GM12878 (cell line): ENCODE measurements around the gene LDLRAD4. TPM values are rescaled to one million over a fixed set of nuclear protein-coding genes. Genes with fewer than 3 reads are reported as not detected.

ENCODE experiments used
- ATAC-seq: fragments of 200-7000 bp; cut with Tn5 transposase; 3 replicates; pipeline ENCODE4 v1.9.1; 2020; ENCODE audit warnings: mild to moderate bottlenecking, moderate library complexity
- BruUV-seq: library from RNA; stranded (reverse); fragments of 400-500 nt; replicated peaks from 2 replicates; lab custom pipeline; 2021; lab: Mats Ljungman, UMichigan
- CTCF ChIA-PET: fragments of 300-600 bp; sonication (Branson Sonifier 250); formaldehyde crosslinking; extraction: SDS; loops from one replicate; lab custom pipeline; 2021; ENCODE audit warnings: inconsistent platforms; lab: Yijun Ruan, JAX
- POLR2A ChIA-PET: fragments of 350-600 bp; formaldehyde crosslinking; extraction: SDS; loops from one replicate; lab custom pipeline; 2021; ENCODE audit warnings: inconsistent platforms; lab: Charles Lee
- RAD21 ChIA-PET: fragments of 300-600 bp; sonication (Branson Sonifier 250); formaldehyde crosslinking; loops from one replicate; lab custom pipeline; 2023; ENCODE audit warnings: antibody characterized with exemption; ENCODE audit not compliant: unreplicated experiment; lab: Charles Lee
- SMC1A ChIA-PET: fragments of 300-600 bp; sonication (Branson Sonifier 250); formaldehyde crosslinking; loops from one replicate; lab custom pipeline; 2023; ENCODE audit not compliant: unreplicated experiment, uncharacterized antibody; lab: Charles Lee
- DNase-seq: peaks from one replicate; pipeline ENCODE4 v3.0.0-alpha.2; 2011; ENCODE audit warnings: low read depth, low spot score
- FAIRE-seq: peaks from 3 replicates; lab custom pipeline; 2011; peaks lifted over from hg19 to GRCh38; lab: Jason Lieb, UNC
- H2AFZ ChIP-seq: 2 replicates; pipeline ENCODE4 v1.6.0; 2011; ENCODE audit warnings: low read depth, low read length, control low read depth; ENCODE audit not compliant: control insufficient read depth
- H3K27ac ChIP-seq: 2 replicates; pipeline ENCODE4 v1.5.1; 2011; ENCODE audit warnings: control low read depth; ENCODE audit not compliant: control insufficient read depth, insufficient read depth
- H3K27me3 ChIP-seq, 2 experiments: replicated peaks in 1 of 2; 2 replicates each; pipeline versions ENCODE4 v1.6.0 to v1.6.1; 2011; ENCODE audit warnings: low read length in 1 of 2; ENCODE audit not compliant: control insufficient read depth in 2 of 2, insufficient read depth in 2 of 2
- H3K36me3 ChIP-seq, 2 experiments: 2 replicates each; pipeline ENCODE4 v1.5.1; 2011; ENCODE audit warnings: low read length in 1 of 2; ENCODE audit not compliant: control insufficient read depth in 2 of 2, insufficient read depth in 2 of 2
- H3K4me1 ChIP-seq: 2 replicates; pipeline ENCODE4 v1.6.1; 2011; ENCODE audit warnings: mild to moderate bottlenecking, low read length, moderate library complexity, mixed read lengths; ENCODE audit not compliant: control insufficient read depth, insufficient read depth
- H3K4me2 ChIP-seq: 2 replicates; pipeline ENCODE4 v1.6.0; 2011; ENCODE audit warnings: control low read depth; ENCODE audit not compliant: control insufficient read depth, insufficient read depth
- H3K4me3 ChIP-seq: fragments of 200-600 bp; sonication (generic); 2 replicates; pipeline ENCODE4 v1.5.1; 2016
- H3K79me2 ChIP-seq: 2 replicates; pipeline ENCODE4 v1.6.0; 2011; ENCODE audit warnings: low read length; ENCODE audit not compliant: control insufficient read depth, insufficient read depth
- H3K9ac ChIP-seq: 2 replicates; pipeline ENCODE4 v1.8.0; 2011; ENCODE audit warnings: low read length, control low read depth, mixed read lengths; ENCODE audit not compliant: control insufficient read depth, insufficient read depth
- H3K9me3 ChIP-seq: replicated peaks from 3 replicates; pipeline ENCODE4 v1.5.1; 2011; ENCODE audit warnings: mild to moderate bottlenecking, low read length; ENCODE audit not compliant: control insufficient read depth, insufficient read depth
- H4K20me1 ChIP-seq: 2 replicates; pipeline ENCODE4 v1.6.0; 2011; ENCODE audit not compliant: control insufficient read depth, insufficient read depth
- ATF7 ChIP-seq: fragments of 450-650 bp; IDR thresholded peaks from 2 replicates; pipeline ENCODE4 v1.6.1; 2016; ENCODE audit warnings: low read depth, mild to moderate bottlenecking
- BCL11A ChIP-seq: IDR thresholded peaks from 2 replicates; pipeline ENCODE4 v1.6.1; 2011; ENCODE audit warnings: low read depth, low read length
- PAX5 ChIP-seq: IDR thresholded peaks from 2 replicates; pipeline ENCODE4 v1.6.1; 2011; ENCODE audit warnings: low read depth, low read length, borderline replicate concordance
- SIN3A ChIP-seq: IDR thresholded peaks from 2 replicates; pipeline ENCODE4 v1.6.1; 2012; ENCODE audit warnings: low read depth, low read length, improper control_type of control experiment
- STAT3 ChIP-seq: IDR thresholded peaks from 2 replicates; pipeline ENCODE4 v1.6.1; 2011; ENCODE audit warnings: low read depth, low read length, improper control_type of control experiment
- TCF3 ChIP-seq: IDR thresholded peaks from 2 replicates; pipeline ENCODE4 v1.6.1; 2012; ENCODE audit warnings: low read depth, mild to moderate bottlenecking, low read length, borderline replicate concordance; ENCODE audit not compliant: insufficient read depth
- USF1 ChIP-seq: IDR thresholded peaks from 2 replicates; pipeline ENCODE4 v1.6.1; 2011; ENCODE audit warnings: borderline replicate concordance, low read depth, mild to moderate bottlenecking, moderate library complexity, mixed read lengths, low read length; ENCODE audit not compliant: insufficient read depth; ENCODE audit errors: extremely low read length
- ZBTB33 ChIP-seq: fragments of 450-650 bp; IDR thresholded peaks from 2 replicates; pipeline ENCODE4 v1.6.1; 2017; ENCODE audit warnings: mild to moderate bottlenecking
- WGBS: methylation state at CpG from one replicate; pipeline ENCODE4 v1.1.6; 2016; ENCODE audit warnings: low lambda C conversion rate; ENCODE audit not compliant: insufficient replicate concordance, insufficient coverage; ENCODE audit errors: missing lambda C conversion rate; 5-methylcytosine and 5-hydroxymethylcytosine counted together
- in situ Hi-C: fragments of 300-500 bp; cut with MboI; formaldehyde crosslinking; loops from 9 replicates; pipeline ENCODE4 v1.14.3; 2018; ENCODE audit warnings: mixed read lengths
- intact Hi-C: fragments of 100-400 bp; cut with micrococcal nuclease; formaldehyde crosslinking; loops from one replicate; pipeline ENCODE4 v1.14.2; 2022; ENCODE audit not compliant: unreplicated experiment
- polyA plus RNA-seq, 11 experiments: library from polyadenylated mRNA; depleted of rRNA in 4 of 11; unstranded in 6 of 11; stranded (reverse) in 5 of 11; fragments of >200 nt; fragmentation: Nextera tagmentation in 4 of 11; fragmentation: Illumina TruSeq in 1 of 11; extraction: Ambion mirVana in 4 of 11; extraction: Trizol in 1 of 11; gene quantifications; 1 replicate in 1 of 11; 2 replicates in 10 of 11; pipeline versions ENCODE4 v1.2.1 to v1.2.3, GENCODE V29; 2011 to 2016; ENCODE audit warnings: inconsistent platforms in 2 of 11, missing spikeins in 2 of 11, low read depth in 1 of 11
- total RNA-seq, 4 experiments: library from RNA; depleted of rRNA in 3 of 4; stranded (reverse); fragments of >200 nt in 3 of 4; fragmentation: Illumina TruSeq in 1 of 4; extraction: Trizol in 1 of 4; gene quantifications; 2 replicates each; pipeline versions ENCODE4 v1.2.1 to v1.2.3, GENCODE V29; 2013 to 2021

LDLRAD4 gene
- total and polyA plus RNA-seq, 10 of the 15 experiments (the other 5 are each of a cell fraction or from before 2014, with no cell fraction given): 2.7 to 16.8 (median 11.2) TPM

DNA sequence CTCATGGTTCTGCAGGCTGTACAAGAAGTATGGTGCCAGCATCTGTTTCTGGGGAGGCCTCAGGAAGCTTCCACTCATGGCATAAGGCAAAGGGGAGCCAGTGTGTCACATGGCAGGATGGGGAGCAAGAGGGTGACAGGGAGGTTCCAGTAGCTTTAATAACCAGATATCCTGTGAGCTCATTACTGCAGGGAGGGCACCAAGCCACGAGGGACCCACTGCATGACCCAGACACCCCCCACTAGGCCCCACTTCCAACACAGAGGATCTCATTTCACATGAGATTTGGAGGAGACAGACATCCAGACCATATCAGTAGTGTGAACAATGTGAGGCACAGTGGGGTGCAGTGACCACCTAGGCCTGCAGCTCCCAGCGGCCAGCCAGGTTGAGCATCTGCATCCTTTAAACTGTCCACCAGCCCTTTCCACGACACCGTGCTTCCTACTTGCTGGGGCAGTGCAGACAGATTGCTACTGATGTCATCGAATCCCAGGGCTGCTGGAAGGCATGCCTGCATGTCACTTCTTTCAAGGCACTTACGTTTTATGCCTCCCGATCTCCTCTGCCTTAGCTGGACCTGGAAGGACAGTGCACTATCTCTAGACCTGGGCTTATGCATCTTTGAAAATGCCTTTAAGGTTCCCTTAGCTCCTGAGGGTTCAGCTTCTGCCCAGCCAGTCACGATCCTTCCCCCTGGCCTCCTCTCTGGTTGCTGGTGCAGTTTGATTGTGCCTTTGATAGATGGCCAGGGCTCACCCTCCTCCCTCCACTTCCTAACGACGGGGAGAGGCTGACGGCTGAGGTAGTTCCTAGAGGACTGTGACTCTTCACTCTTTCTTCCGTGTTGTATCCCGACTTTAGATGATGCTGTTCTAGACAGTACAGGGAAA is 333.5 kb downstream of the LDLRAD4 start:
- H3K4me1 ChIP-seq: peaks cover 14% of the 10 kb centered on the region
- H3K27me3 ChIP-seq: no peaks in the 10 kb centered on the region; a peak in 1 of 4 replicates
- H3K4me3 ChIP-seq: no peak overlapping the region
- no peak overlapping the region for H2AFZ ChIP-seq
- H3K4me2 ChIP-seq: no peak overlapping the region
- ChIA-PET SMC1A (interaction anchor here (0.7 kb wide), 1 partner anchor 222 kb away, joined by 3 read pairs; no protein-coding TSS in a partner anchor), CTCF (interaction anchor here (0.7 to 1.5 kb wide), 2 partner anchors 81 to 336 kb away, joined by 4 to 5 read pairs; no protein-coding TSS in a partner anchor), POLR2A (no interaction called here), RAD21 (interaction anchor here (0.7 kb wide), 1 partner anchor 827 kb away, joined by 3 read pairs; no protein-coding TSS in a partner anchor)
- FAIRE-seq (no peak), DNase-seq (no peak), ATAC-seq (no peak)
- H4K20me1 ChIP-seq: no peaks in the 10 kb centered on the region
- WGBS: 50% methylated on average over 13 of the region's 13 CpGs
- no TSS peak for BruUV-seq
- no peak overlapping the region for H3K27ac ChIP-seq
- in situ Hi-C loops: no loop called here
- no peak overlapping the region for H3K9ac ChIP-seq
- H3K9me3 ChIP-seq: peaks cover 3% of the 10 kb centered on the region; the same call in 1 of the 3 replicates
- TF ChIP-seq STAT3 (no peak), PAX5 (no peak), USF1 (no peak), ATF7 (no peak), BCL11A (no peak), SIN3A (no peak), TCF3 (no peak), ZBTB33 (no peak)
- intact Hi-C loops: no loop called here
- H3K36me3 ChIP-seq: no peaks in the 10 kb centered on the region
- H3K79me2 ChIP-seq: no peaks in the 10 kb centered on the region
